A673 (cell line): ENCODE measurements around the gene POLN. TPM values are rescaled to one million over a fixed set of nuclear protein-coding genes. Genes with fewer than 3 reads are reported as not detected.

Source experiments
- BruUV-seq: library from RNA; stranded (reverse); fragments of 400-500 nt; replicated peaks from 2 replicates; lab custom pipeline; 2021; lab: Mats Ljungman, UMichigan
- CTCF ChIA-PET: fragments of 300-600 bp; sonication (Branson Sonifier 250); formaldehyde crosslinking; loops from one replicate; lab custom pipeline; 2022; ENCODE audit warnings: antibody characterized with exemption; lab: Charles Lee
- POLR2A ChIA-PET: fragments of 300-600 bp; sonication (Branson Sonifier 250); formaldehyde crosslinking; loops from one replicate; lab custom pipeline; 2022; ENCODE audit warnings: antibody characterized with exemption; ENCODE audit not compliant: low non-redundant PET; lab: Charles Lee
- DNase-seq: peaks from one replicate; pipeline ENCODE4 v3.0.0-alpha.2; 2015; ENCODE audit warnings: low spot score
- H3K27ac ChIP-seq: fragments of 200-600 bp; sonication (generic); 2 replicates; pipeline ENCODE4 v1.5.1; 2016; ENCODE audit warnings: mixed run types, low read depth, mild to moderate bottlenecking, mixed read lengths, antibody characterized with exemption, low read length; ENCODE audit not compliant: poor library complexity, severe bottlenecking
- H3K27me3 ChIP-seq: fragments of 200-600 bp; sonication (generic); replicated peaks from 2 replicates; pipeline ENCODE4 v1.6.1; 2017; ENCODE audit warnings: mixed run types, low read depth, mild to moderate bottlenecking, mixed read lengths, antibody characterized with exemption, low read length; ENCODE audit not compliant: insufficient read depth, poor library complexity
- H3K36me3 ChIP-seq: fragments of 200-600 bp; sonication (generic); 2 replicates; pipeline ENCODE4 v1.6.1; 2016; ENCODE audit warnings: mixed run types, mild to moderate bottlenecking, mixed read lengths, antibody characterized with exemption, low read length; ENCODE audit not compliant: insufficient read depth, poor library complexity, severe bottlenecking
- H3K4me1 ChIP-seq: fragments of 200-600 bp; sonication (generic); 2 replicates; pipeline ENCODE4 v1.6.1; 2017; ENCODE audit warnings: mixed run types, mild to moderate bottlenecking, mixed read lengths, antibody characterized with exemption, low read length; ENCODE audit not compliant: insufficient read depth, poor library complexity, severe bottlenecking
- H3K4me3 ChIP-seq: fragments of 200-600 bp; sonication (generic); 2 replicates; pipeline ENCODE4 v1.5.1; 2016; ENCODE audit warnings: low read depth, mixed run types, mild to moderate bottlenecking, mixed read lengths, low read length; ENCODE audit not compliant: poor library complexity, severe bottlenecking
- H3K9me3 ChIP-seq: fragments of 200-600 bp; sonication (generic); 2 replicates; pipeline ENCODE4 v1.6.1; 2016; ENCODE audit warnings: mixed run types, low read depth, mild to moderate bottlenecking, mixed read lengths, antibody characterized with exemption, low read length; ENCODE audit not compliant: poor library complexity, severe bottlenecking
- CTCF ChIP-seq: fragments of 300-800, 200-600 bp; sonication (generic); conservative IDR thresholded peaks from 2 replicates; pipeline ENCODE4 v1.5.1; 2017; ENCODE audit warnings: low read depth, mild to moderate bottlenecking, antibody characterized with exemption, low read length, moderate library complexity, mixed read lengths
- EZH2 ChIP-seq: fragments of 200-600 bp; sonication (generic); IDR thresholded peaks from 2 replicates; pipeline ENCODE4 v1.6.1; 2017; ENCODE audit warnings: borderline replicate concordance, low read depth, mild to moderate bottlenecking, mixed read lengths, antibody characterized with exemption, low read length; ENCODE audit not compliant: poor library complexity, severe bottlenecking
- intact Hi-C: fragments of 100-400 bp; cut with micrococcal nuclease; formaldehyde crosslinking; loops from one replicate; pipeline ENCODE4 v1.10.0; 2022; ENCODE audit not compliant: unreplicated experiment
- total RNA-seq: library from RNA; stranded (reverse); gene quantifications from 2 replicates; pipeline ENCODE4 v1.2.3, GENCODE V29; 2021

Gene POLN
- total RNA-seq, 1 experiment from 2014 or later = 4.0 TPM

- no peaks in the 10 kb centered on the region for H3K4me1 ChIP-seq
- no peaks in the 10 kb centered on the region for H3K36me3 ChIP-seq
- intact Hi-C loops = no loop called here
- BruUV-seq = no TSS peak
- H3K27ac ChIP-seq = no peak overlapping the region
- no peak overlapping the region for H3K4me3 ChIP-seq
- no peaks in the 10 kb centered on the region for H3K27me3 ChIP-seq
- POLR2A ChIA-PET = no interaction called here
- no peak for TF ChIP-seq CTCF
- no peak for TF ChIP-seq EZH2
- DNase-seq = no peak
- CTCF ChIA-PET = interaction anchor here (0.6 kb wide), 1 partner anchor 184 kb away, joined by 7 read pairs; no protein-coding TSS in a partner anchor
- H3K9me3 ChIP-seq = no peaks in the 10 kb centered on the region
Measured at GRCh38 chr4:2141022-2141761, 100.7 kb downstream of the POLN start.

- ChIA-PET POLR2A (interaction anchor here (0.6 kb wide), 1 partner anchor 45 kb away, joined by 5 read pairs; no protein-coding TSS in a partner anchor), CTCF (no interaction called here)
- no peaks in the 10 kb centered on the region for H3K27me3 ChIP-seq
- no peaks in the 10 kb centered on the region for H3K4me1 ChIP-seq
- no peaks in the 10 kb centered on the region for H3K9me3 ChIP-seq
- TF ChIP-seq EZH2 (no peak), CTCF (no peak)
- H3K4me3 ChIP-seq = no peak overlapping the region
- no TSS peak for BruUV-seq
- intact Hi-C loops = no loop called here
- no peak overlapping the region for H3K27ac ChIP-seq
- H3K36me3 ChIP-seq = no peaks in the 10 kb centered on the region
- DNase-seq = no peak
Measured at GRCh38 chr4:2138846-2139500, 102.9 kb downstream of the POLN start.

- intact Hi-C loops = no loop called here
- ChIA-PET CTCF (no interaction called here), POLR2A (no interaction called here)
- no peak overlapping the region for H3K4me3 ChIP-seq
- peaks cover 10% of the 10 kb centered on the region for H3K9me3 ChIP-seq
- TF ChIP-seq EZH2 (no peak), CTCF (no peak)
- no peaks in the 10 kb centered on the region for H3K27me3 ChIP-seq
- H3K4me1 ChIP-seq = no peaks in the 10 kb centered on the region
- no peak overlapping the region for H3K27ac ChIP-seq
- H3K36me3 ChIP-seq = no peaks in the 10 kb centered on the region
- DNase-seq = no peak
- no TSS peak for BruUV-seq
Measured at GRCh38 chr4:2136726-2137125, 105.2 kb downstream of the POLN start.
